Measurements from ENCODE around the gene LIPE. TPM values are rescaled to one million over a fixed set of nuclear protein-coding genes. Genes with fewer than 3 reads are reported as not detected.

The LIPE gene
- total and polyA plus RNA-seq, 2 experiments from 2014 or later, result 0.22 to 0.61 TPM

- no peak overlapping the region for H3K9ac ChIP-seq
- H3F3A ChIP-seq (ENCODE audit: insufficient read depth), result no peaks in the 10 kb centered on the region
- WGBS, 2 experiments (ENCODE audit: low coverage in 1 of 2, low lambda C conversion rate in 2 of 2, missing lambda C conversion rate in 2 of 2), result 92 to 96% methylated on average over 4 of the region's 4 CpGs
- no peaks in the 10 kb centered on the region for H3K4me1 ChIP-seq (ENCODE audit: insufficient read depth)
- H3K27ac ChIP-seq, result no peak overlapping the region
- H4K20me1 ChIP-seq (ENCODE audit: insufficient read depth), result no peaks in the 10 kb centered on the region
- no peaks in the 10 kb centered on the region for H3K79me2 ChIP-seq (ENCODE audit: insufficient read depth)
- H3K4me3 ChIP-seq, result no peak overlapping the region
- H3K4me2 ChIP-seq (ENCODE audit: unreplicated experiment), result no peak overlapping the region
- DNase-seq, result no peak
- H3K9me3 ChIP-seq (ENCODE audit: low read depth), result no peaks in the 10 kb centered on the region
- H3K27me3 ChIP-seq (replicated peaks; ENCODE audit: insufficient read depth), result no peaks in the 10 kb centered on the region
- H2AFZ ChIP-seq, result no peak overlapping the region
- TF ChIP-seq EZH2phosphoT487 (IDR thresholded peaks at IDR 0.05; ENCODE audit: insufficient read depth, low read depth) (no peak), EZH2 (IDR thresholded peaks at IDR 0.05; ENCODE audit: insufficient read depth, poor library complexity, severe bottlenecking) (no peak)
- in situ Hi-C loops (cut with MboI), result no loop called here
- H3K36me3 ChIP-seq (ENCODE audit: low read depth), result no peaks in the 10 kb centered on the region
- no peaks in the 10 kb centered on the region for H3K9me2 ChIP-seq (ENCODE audit: insufficient read depth)
Measured at GRCh38 chr19:42367929-42368328, 59.3 kb downstream of the LIPE start.

GRCh38 chr19:42366673-42367072 is 60.5 kb downstream of the LIPE start:
- in situ Hi-C loops (cut with MboI), result no loop called here
- 48 to 72% methylated on average over 1 of the region's 1 CpG for WGBS, 2 experiments (ENCODE audit: low coverage in 1 of 2, low lambda C conversion rate in 2 of 2, missing lambda C conversion rate in 2 of 2)
- Histone ChIP-seq H3F3A (ENCODE audit: insufficient read depth) (no peaks in the 10 kb centered on the region), H3K4me1 (ENCODE audit: insufficient read depth) (no peaks in the 10 kb centered on the region), H3K9ac (no peak overlapping the region), H3K9me2 (ENCODE audit: insufficient read depth) (no peaks in the 10 kb centered on the region), H3K27ac (no peak overlapping the region), H3K4me2 (ENCODE audit: unreplicated experiment) (no peak overlapping the region), H4K20me1 (ENCODE audit: insufficient read depth) (no peaks in the 10 kb centered on the region), H3K27me3 (replicated peaks; ENCODE audit: insufficient read depth) (no peaks in the 10 kb centered on the region), H2AFZ (no peak overlapping the region), H3K9me3 (ENCODE audit: low read depth) (no peaks in the 10 kb centered on the region), H3K36me3 (ENCODE audit: low read depth) (no peaks in the 10 kb centered on the region), H3K4me3 (no peak overlapping the region), H3K79me2 (ENCODE audit: insufficient read depth) (no peaks in the 10 kb centered on the region)
- no peak for DNase-seq
- TF ChIP-seq EZH2phosphoT487 (IDR thresholded peaks at IDR 0.05; ENCODE audit: insufficient read depth, low read depth), result no peak
- no peak for TF ChIP-seq EZH2 (IDR thresholded peaks at IDR 0.05; ENCODE audit: insufficient read depth, poor library complexity, severe bottlenecking)

- no peaks in the 10 kb centered on the region for H3K9me3 ChIP-seq (ENCODE audit: low read depth)
- no peak overlapping the region for H3K4me2 ChIP-seq (ENCODE audit: unreplicated experiment)
- TF ChIP-seq EZH2phosphoT487 (IDR thresholded peaks at IDR 0.05; ENCODE audit: insufficient read depth, low read depth) (no peak), EZH2 (IDR thresholded peaks at IDR 0.05; ENCODE audit: insufficient read depth, poor library complexity, severe bottlenecking) (no peak)
- H3K4me3 ChIP-seq, result no peak overlapping the region
- H3K79me2 ChIP-seq (ENCODE audit: insufficient read depth), result no peaks in the 10 kb centered on the region
- H3K27ac ChIP-seq, result no peak overlapping the region
- no peaks in the 10 kb centered on the region for H4K20me1 ChIP-seq (ENCODE audit: insufficient read depth)
- H3K36me3 ChIP-seq (ENCODE audit: low read depth), result no peaks in the 10 kb centered on the region
- no peak overlapping the region for H3K9ac ChIP-seq
- in situ Hi-C loops (cut with MboI), result no loop called here
- H3K4me1 ChIP-seq (ENCODE audit: insufficient read depth), result no peaks in the 10 kb centered on the region
- no peak for DNase-seq
- H3K27me3 ChIP-seq (replicated peaks; ENCODE audit: insufficient read depth), result no peaks in the 10 kb centered on the region
- no peaks in the 10 kb centered on the region for H3K9me2 ChIP-seq (ENCODE audit: insufficient read depth)
- no peak overlapping the region for H2AFZ ChIP-seq
- H3F3A ChIP-seq (ENCODE audit: insufficient read depth), result no peaks in the 10 kb centered on the region
- WGBS, 2 experiments (ENCODE audit: low coverage in 1 of 2, low lambda C conversion rate in 2 of 2, missing lambda C conversion rate in 2 of 2), result 78 to 83% methylated on average over 17 of the region's 17 CpGs
Measured at GRCh38 chr19:42363614-42364346, 63.4 kb downstream of the LIPE start.

DNA sequence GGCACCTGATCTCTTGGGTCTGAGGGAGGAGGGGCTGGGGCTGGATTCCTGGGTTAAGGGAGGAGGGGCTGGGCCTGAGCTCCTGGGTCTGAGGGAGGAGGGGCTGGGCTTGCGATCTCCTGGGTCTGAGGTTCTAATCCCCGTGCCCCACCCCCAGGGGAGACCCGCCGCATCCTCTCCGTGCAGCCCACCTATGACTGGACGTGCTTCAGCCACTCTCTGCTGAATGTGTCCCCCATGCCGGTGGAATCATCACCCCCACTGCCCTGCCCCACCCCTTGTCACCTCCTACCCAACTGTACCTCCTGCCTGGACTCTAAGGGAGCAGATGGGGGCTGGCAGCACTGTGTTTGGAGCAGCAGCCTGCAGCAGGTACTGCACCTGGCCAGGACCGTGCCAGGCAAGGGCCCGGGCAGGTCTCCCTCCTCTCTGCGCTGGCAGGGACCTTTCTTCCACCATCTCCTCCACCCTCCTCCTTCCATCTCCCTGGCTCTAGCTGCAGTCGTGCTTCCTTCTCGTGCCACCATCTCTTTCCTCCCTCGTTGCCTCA is 64.2 kb downstream of the LIPE start:
- Histone ChIP-seq H2AFZ (no peak overlapping the region), H3K79me2 (ENCODE audit: insufficient read depth) (no peaks in the 10 kb centered on the region), H3K36me3 (ENCODE audit: low read depth) (no peaks in the 10 kb centered on the region), H4K20me1 (ENCODE audit: insufficient read depth) (no peaks in the 10 kb centered on the region), H3F3A (ENCODE audit: insufficient read depth) (no peaks in the 10 kb centered on the region), H3K9me3 (ENCODE audit: low read depth) (no peaks in the 10 kb centered on the region), H3K9me2 (ENCODE audit: insufficient read depth) (no peaks in the 10 kb centered on the region), H3K4me3 (no peak overlapping the region), H3K27me3 (replicated peaks; ENCODE audit: insufficient read depth) (no peaks in the 10 kb centered on the region), H3K4me1 (ENCODE audit: insufficient read depth) (no peaks in the 10 kb centered on the region), H3K9ac (no peak overlapping the region), H3K27ac (no peak overlapping the region), H3K4me2 (ENCODE audit: unreplicated experiment) (no peak overlapping the region)
- TF ChIP-seq EZH2 (IDR thresholded peaks at IDR 0.05; ENCODE audit: insufficient read depth, poor library complexity, severe bottlenecking) (no peak), EZH2phosphoT487 (IDR thresholded peaks at IDR 0.05; ENCODE audit: insufficient read depth, low read depth) (no peak)
- no peak for DNase-seq
- 92 to 99% methylated on average over 8 to 13 of the region's 13 CpGs for WGBS, 2 experiments (ENCODE audit: low coverage in 1 of 2, low lambda C conversion rate in 2 of 2, missing lambda C conversion rate in 2 of 2)
- in situ Hi-C loops (cut with MboI), result no loop called here
